Amniotic stem cell (primary cell): ENCODE measurements around the gene TNF.

ENCODE experiments used
- DNase-seq: peaks from one replicate; lab custom pipeline; 2025; lab: John Stamatoyannopoulos, UW

The TNF gene

GRCh38 chr6:31573239-31574105 is 1.9 kb upstream of the TNF start:
- no peak for DNase-seq

- no peak for DNase-seq
These were observed 981 bp upstream of the TNF start for GRCh38 chr6:31574106-31575061.

GRCh38 chr6:31575952-31576685 is 754 bp downstream of the TNF start:
- DNase-seq, result no peak

GRCh38 chr6:31576897-31577578 is 1.7 kb downstream of the TNF start:
- DNase-seq, result no peak

GRCh38 chr6:31577579-31577966 is 2.2 kb downstream of the TNF start:
- DNase-seq, result no peak

- no peak for DNase-seq
These were observed 3.1 kb downstream of the TNF start for GRCh38 chr6:31578184-31579118.

GRCh38 chr6:31579119-31579505 is 3.7 kb downstream of the TNF start:
- no peak for DNase-seq

- no peak for DNase-seq
These were observed 4.4 kb downstream of the TNF start for GRCh38 chr6:31579546-31580437.

GRCh38 chr6:31580438-31580740 is 5.0 kb downstream of the TNF start:
- no peak for DNase-seq

- DNase-seq, result peak; percentile 43
These were observed 5.6 kb downstream of the TNF start for GRCh38 chr6:31580807-31581433.

GRCh38 chr6:31581434-31582229 is 6.3 kb downstream of the TNF start:
- no peak for DNase-seq

- DNase-seq, result no peak
These were observed 6.9 kb downstream of the TNF start, which contains the start of gene LTB for GRCh38 chr6:31582230-31582643. LTB (minus strand) TSS chr6:31582424; CDS start chr6:31582417, 7 bp downstream.

- no peak for DNase-seq
These were observed 10.1 kb downstream of the TNF start for GRCh38 chr6:31585491-31585890.

GRCh38 chr6:31586008-31586407 is 10.6 kb downstream of the TNF start, which contains the start of gene LST1:
LST1 (plus strand) TSS chr6:31586277; CDS start chr6:31587300, 1,023 bp downstream.
- no peak for DNase-seq

GRCh38 chr6:31586599-31587281 is 11.4 kb downstream of the TNF start:
- DNase-seq, result no peak

GRCh38 chr6:31587791-31588777 is 12.7 kb downstream of the TNF start:
- no peak for DNase-seq
